C1 segment of cervical spinal cord (tissue), 14 donors: ENCODE results near the gene SUGP2.

Source experiments
- DNase-seq, 14 donors: peaks; one replicate each; lab custom pipeline; 2025; lab: John Stamatoyannopoulos, UW

SUGP2 gene

DNA sequence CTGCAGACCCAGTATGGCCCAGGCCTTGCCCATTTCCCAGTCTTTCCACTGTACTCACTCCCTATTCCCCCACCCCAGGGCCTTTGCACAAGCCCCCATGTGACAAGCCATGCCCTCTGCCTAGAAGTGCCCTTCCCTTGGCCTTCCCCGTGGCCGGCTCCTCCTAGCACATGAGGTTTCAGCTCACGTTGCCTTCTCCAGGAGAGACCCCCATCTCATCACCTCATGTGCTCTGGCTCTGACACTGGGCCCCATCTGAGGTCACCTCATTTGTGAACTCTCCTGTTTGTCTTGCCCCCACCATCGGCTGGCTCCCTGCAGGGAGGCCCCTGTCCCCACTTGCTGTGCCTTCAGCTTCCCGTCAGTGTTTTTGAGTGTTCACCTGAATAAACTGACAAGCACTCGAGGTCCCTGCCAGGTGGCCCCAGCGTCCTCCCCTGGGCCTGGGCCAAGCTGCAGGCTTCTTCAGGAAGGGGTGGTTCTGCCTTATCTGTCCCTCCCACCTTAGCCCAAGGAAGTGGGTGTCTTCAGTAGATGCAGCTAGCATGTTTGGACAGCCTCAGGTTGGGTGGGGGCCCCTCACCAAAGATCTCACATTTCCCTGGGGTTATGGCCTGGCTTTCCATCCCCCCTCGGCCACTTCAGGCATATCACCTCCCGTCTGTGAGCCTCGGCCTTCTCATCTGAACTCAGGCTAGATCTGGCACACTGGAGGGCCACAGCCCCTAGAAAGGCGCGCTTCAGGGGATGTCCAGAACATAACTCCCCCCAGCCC lies 26.7 kb upstream of the SUGP2 start:
- no peak for DNase-seq

DNA sequence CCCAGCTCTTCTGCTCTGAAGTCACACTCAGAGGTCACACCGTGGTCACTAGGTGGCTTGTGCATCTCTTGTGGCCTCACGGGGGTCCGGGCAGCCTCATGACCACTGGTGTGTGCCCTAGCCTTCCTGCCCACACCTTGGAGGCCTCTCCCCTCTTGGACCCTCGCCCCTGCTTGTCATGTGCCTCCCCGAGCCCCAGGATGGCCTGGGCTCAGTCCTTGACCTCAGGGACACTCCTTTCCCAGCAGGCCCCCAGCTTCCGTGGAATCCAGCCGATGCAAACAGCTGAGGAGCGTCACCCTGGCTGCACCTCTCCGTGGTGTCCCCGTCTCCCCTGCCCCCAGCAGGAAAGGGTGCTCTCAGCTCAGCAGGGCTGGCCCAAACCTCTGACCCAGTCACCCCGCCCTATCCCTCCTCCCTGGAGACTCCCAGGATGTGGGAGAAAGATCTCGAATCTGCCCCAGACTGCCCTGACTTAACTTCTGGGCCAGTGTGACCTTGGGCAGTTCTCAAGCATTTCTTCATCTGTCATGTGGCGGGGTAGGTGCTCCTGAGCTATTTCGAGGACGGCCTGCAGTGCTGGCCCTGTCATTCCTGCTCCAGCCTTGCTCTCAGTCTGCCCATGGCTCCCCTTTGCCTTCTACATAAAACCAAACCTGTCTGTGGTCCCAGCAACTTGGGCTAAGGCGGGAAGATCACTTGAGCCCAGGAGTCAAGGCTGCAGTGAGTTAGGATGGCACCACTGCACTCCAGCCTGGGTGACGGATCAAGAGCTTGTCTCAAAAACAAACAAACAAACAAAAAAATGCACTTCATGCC lies 25.9 kb upstream of the SUGP2 start:
- no peak for DNase-seq

DNA sequence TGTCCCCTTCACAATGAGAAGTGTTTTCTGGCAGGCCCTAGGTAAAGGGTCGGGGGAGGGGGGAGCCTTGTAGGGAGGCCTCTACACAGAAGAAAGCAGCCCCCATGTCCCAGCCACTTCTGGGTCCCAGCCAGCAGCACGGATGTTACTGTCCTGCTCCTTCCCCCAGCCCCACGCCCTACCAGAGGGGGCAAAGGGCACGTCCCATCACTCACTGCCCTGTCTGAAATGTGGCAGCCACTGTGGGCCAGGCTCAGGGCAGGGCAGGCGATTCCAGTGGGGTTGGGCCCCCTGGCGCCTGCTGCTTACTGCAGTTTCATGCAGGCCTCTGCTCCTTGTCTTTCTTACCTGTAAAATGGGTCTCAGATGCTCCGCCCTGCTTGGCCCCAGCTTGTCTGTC lies 24.4 kb upstream of the SUGP2 start:
- DNase-seq = no peak

DNA sequence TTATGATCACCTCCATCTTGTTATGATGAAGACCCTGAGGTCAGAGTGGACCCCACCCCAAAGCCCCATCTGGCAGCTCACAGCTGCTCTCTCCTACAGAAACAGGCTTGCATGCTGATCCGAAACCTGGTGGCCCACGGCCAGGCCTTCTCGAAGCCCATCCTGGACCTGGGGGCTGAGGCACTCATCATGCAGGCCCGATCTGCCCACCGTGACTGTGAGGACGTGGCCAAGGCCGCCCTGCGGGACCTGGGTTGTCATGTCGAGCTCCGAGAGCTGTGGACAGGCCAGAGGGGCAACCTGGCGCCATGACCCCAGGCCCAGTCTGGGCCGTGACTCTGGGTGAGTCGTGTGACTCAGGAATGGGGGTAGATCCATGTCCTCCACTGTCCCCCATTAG lies 24.0 kb upstream of the SUGP2 start:
- no peak for DNase-seq

DNA sequence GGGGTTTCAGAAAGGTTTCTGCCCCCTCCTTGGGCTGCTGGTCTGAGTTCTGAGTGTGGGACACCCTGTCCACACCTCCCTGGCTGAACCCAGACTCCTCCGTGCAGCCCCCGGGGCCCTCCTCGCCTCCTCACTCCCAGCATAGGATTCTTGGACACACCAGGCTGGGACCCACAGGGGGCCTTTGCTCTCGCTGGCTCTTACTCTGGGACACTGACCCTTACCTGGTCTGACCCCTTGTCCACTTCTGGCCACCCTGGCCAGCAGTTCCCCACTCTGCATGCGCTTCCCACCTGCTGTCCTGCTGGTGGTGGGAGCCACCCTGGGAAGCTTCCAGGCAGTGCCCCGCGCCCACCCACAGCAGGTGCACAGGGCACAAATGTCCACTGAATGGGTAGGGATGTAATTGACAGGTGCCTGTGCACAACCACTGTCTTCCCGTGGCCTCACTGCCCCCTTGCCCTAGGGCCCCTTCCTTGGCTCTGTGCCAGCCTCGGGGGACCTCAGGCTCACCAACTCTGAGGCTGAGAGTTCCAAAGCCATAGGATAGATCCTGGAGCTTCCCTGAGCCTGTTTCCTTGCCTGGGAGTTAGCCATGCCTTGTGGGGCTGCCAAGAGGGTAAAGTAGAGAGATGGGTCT lies 23.4 kb upstream of the SUGP2 start:
- no peak for DNase-seq

DNA sequence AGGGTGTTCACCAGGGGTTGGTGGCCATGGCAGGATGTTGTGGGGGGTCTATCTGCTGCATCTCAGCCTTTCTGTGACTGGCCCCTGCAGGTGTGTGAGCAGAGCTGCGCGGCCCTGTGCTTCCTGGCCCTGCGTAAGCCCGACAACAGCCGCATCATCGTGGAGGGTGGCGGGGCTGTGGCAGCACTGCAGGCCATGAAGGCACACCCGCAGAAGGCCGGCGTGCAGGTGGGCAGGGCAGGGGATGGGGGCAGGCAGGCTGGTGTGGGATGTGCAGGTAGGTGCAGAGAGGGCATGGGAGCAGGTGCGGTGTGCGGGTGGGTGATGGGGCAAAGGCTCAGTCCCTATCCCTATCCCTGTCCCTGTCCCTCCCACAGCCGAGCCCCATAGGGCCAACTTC lies 22.4 kb upstream of the SUGP2 start:
- DNase-seq = no peak

DNA sequence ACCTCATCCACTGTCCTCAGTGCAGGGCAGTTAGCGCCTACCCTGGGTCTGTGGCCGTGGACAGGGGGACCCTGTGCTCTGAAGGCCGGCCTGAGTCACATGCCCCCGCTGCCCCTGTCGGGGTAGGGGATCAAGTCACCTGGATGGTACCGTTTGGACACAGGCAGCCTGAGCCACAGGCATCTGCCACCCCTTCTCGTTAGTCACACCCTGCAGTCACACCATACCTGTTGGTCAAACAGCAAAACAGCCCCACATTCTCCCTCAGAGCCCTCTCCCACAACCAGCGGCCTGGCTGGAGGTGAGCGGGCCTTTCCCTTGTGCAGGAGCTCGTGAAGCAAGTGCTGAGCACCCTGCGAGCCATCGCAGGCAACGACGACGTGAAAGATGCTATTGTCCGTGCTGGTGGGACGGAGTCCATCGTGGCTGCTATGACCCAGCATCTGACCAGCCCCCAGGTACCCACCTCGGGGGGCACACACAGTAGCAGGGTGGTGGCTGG lies 21.7 kb upstream of the SUGP2 start:
- no peak for DNase-seq

DNA sequence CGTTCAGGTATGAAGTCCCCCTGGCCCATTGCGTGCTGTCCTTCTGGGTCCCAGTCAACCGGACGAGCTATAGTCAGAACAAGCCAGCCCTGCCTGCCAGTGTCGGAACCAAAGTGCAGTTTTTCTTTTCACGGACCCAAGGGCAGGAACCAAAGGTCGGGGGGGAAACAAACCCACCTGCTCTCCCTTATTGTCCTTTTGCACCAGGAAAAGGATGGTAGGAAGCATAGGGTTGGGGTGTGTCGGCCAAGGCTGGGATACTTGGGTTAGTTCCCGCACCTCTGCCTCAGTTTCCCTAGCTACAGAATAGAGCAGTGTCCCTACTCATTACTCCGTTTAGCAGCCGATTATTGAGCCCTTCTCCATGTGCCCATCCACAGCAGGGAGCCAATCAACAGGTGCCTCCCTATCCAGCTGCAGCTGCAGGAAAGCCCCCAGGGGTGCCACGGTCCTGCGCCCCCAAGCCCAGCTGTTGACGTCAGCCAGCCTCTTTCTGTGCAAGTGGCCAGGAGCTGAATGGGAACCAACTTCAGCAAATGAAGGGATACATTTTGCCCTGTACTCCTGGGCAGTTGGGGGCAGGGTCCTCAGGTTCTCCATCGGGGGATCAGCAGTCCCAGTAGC lies 21.1 kb upstream of the SUGP2 start:
- DNase-seq = no peak

DNA sequence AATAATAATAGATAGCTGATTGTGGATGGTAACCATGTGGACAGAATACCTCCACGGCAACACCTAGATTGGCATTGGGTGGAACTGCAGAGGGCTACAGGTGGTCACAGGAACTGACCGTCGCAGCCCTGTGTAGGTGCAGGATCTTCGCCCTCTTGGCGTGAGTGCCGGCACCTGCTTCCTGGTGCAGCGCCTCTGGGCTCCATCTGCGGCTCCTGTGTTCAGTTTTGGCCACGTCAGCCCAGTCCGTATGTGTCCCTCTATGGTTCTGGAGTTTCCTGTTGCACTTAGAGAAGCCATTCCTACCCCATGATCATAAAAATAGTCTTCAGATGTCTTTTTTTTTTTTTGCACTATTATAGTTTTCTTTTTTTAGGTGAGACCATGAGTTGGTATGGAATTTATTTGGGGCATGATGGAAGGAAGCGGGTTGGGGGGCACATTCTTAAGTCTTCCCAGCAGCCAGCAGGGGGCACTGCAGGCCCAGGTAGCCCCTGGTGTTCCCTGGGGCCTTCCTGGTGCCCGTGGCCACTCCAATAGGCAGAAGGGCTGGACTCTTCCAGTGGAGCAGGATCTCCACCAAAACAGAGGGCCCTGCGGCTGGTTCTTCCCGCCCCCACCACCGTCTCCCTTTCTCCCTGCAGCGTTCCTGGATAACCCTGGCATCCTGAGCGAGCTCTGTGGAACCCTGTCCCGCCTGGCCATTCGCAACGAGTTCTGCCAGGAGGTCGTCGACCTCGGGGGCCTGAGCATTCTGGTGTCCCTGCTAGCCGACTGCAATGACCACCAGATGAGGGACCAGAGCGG lies 20.4 kb upstream of the SUGP2 start:
- peak in 4 of 14 donors; percentile 0 to 43 (median 21) for DNase-seq

DNA sequence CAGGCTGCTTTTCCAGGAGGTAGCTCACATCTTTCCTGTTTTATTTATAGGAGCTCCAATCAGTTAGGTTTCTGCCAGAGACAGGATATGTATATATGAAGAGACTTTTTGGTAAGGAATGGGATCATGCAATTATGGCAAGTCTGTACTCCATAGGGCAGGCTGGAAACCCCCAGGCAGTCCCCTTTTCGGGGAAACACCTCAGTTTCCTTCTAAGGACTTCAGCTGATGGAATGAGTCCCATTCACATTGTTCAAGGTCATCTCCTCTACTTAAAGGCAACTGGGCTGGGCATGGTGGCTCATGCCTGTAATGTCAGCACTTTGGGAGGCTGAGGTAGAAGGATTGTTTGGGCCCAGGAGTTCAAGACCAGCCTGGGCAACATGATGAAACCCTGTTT lies 19.6 kb upstream of the SUGP2 start:
- no peak for DNase-seq

DNA sequence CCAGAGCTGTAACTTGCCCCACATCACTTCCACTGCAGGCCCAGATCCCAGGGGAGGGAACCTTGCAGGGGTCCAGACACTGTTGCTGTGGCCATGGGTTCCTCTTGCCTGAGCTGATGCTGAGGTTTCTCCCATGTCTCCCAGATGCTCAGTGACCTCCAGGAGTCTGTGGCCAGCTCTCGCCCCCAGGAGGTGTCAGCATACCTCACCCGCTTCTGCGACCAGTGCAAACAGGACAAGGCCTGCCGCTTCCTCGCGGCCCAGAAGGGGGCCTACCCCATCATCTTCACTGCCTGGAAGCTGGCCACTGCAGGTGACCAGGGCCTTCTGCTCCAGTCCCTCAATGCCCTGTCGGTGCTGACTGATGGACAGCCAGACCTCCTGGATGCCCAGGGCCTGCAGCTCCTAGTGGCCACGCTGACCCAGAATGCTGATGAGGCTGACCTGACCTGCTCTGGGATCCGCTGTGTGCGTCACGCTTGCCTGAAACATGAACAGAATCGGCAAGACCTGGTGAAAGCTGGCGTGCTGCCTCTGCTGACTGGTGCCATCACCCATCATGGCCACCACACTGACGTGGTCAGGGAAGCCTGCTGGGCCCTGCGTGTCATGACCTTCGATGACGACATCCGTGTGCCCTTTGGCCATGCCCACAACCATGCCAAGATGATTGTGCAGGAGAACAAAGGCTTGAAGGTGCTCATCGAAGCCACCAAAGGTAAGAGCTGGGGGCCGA lies 18.3 kb upstream of the SUGP2 start:
- no peak for DNase-seq

DNA sequence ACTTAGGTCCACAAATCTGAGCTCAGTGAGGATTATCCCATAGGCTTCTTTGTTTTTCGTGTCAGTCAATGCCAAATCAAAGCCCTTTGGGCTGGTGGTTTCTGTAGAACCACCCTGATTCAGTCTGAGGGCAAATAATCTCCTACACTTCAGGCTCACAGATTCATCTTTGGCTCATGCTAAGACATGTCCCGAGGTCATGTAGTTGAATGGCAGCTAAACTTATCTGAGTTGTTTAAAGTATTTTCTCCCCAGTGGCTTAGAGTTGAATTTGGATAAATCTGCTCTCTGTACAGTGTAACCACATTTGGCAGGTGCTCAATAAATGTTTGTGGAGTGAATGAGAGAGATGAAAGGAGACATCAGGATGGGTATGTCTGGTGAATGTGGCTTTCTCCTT lies 17.4 kb upstream of the SUGP2 start:
- no peak for DNase-seq

DNA sequence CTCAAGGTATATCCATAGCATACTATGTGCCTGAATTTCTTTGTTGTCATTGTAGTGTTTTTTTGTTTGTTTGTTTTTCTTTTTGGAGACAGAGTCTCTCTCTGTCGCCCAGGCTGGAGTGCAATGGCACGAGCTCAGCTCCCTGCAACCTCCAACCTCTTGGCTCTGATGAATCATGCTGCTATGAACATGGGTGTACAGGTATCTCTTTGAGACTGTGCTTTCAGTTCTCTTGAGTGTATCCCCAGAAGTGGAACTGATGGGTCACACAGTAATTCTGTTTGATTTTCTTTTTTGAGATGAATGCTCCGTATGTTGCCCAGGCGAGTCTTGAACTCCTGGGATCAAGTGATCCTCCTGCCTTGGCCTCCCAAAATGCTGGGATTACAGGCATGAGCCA lies 16.8 kb upstream of the SUGP2 start:
- DNase-seq = no peak

DNA sequence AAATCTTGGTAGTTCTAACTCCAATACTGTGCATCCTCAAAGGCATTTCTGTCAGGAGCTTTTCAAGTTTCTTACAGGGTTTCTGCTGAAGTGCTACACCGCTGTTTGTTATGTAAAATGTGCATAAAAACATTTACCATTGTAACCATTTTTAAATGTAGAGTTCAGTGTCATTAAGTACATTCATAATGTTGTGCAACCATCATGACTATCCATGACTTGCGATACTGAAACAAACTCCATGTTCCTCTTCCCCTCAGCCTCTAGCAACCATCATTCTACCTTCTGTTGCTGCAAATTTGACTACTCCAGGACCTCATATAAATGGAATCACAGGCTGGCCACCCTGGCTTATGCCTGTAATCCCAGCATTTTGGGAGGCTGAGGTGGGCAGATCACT lies 16.1 kb upstream of the SUGP2 start:
- DNase-seq = no peak

DNA sequence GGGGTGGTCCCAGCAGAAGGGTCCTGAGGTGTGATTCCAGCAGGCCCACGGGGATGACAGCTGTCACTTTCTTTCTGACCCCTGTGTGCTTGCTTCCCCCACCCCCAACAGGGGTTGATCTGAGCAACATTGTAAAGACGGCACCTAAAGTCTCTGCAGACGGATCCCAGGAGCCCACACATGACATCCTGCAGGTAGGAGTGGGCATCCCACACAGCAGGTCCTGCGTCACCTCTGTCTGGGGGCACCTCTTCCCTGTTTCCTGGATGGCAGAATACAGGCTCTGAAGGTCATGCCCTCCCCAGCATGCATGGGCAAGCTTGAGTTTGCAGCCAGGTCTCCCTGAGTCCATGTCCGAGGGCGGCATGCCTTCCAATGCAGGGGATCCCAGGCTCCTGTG lies 10.6 kb upstream of the SUGP2 start:
- DNase-seq = no peak

DNA sequence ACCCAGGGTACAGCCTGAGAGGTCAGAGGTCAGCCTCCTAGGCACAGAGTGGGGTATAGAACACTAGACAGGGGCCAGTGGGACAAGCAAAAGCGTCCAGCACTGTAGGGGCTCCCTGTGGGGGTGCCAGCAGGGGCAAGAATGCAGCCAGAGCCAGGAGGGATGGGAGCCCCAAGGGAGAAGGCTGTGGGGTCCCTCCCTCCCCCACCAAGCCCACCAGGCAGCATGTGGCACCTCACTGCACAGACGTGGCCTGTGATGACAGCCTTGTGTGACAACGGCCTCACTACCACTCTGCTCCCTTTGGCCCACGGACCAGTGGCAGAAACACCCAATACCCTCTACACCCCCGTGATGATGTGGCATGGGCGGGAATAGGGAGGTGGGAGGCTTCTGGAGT lies 10.2 kb upstream of the SUGP2 start:
- DNase-seq = no peak

DNA sequence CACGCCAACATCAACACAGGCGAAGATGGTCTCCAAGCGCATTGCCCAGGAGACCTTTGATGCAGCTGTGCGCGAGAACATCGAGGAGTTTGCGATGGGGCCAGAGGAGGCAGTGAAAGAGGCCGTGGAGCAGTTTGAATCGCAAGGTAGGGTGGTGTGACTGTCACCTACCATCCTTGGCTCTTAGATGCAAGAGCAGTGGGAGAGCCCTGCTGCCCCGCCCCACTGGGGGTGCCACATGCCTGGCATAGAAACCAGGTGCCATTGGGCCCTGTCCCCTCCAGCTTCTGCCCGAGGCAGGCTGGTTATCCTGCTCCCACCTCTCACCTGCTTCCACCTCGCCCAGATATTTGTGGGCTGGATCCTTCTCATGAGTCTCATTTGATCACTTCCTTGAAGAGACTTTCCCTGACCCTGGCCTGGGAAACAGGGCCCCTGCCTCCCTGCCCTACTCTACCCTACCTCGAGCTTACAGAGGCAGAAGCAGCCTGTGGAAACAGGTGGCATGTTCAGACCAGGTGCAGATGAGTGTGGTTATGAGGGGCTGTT lies 9.5 kb upstream of the SUGP2 start:
- DNase-seq = no peak

DNA sequence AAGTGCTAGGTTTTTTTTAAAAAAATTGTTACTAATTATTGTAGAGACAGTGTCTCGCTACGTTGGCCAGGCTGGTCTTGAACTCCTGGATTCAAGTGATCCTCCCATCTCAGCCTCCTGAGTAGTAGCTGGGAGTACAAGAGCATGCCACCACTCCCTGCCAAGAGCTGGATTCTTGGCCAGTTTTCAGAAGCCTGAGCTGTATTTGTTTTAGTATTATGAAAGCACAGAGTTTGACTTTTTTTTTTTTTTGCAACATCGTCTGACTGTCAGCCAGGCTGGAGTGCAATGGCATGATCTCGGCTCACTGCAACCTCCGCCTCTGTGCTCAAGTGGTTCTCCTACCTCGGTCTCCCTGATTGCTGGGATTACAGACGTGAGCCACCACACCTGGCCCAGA lies 7.1 kb upstream of the SUGP2 start:
- no peak for DNase-seq

DNA sequence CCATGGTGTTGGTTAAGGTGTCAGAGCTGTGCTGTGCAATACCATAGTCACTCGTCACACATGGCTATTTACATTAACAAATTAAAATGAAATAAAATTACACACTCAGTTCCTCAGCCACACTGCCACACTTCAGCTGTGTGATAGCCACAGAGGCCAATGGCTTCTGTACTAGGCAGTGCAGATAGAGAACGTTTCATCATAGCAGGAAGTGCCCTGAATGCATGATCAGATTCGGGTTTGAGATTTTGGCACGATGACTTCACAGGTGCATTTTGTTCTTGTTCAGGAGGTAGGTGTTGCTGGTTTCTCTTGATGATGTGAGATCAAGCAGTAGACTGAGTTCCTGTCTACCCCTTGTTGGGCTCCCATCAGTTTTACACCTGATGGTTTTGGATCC lies 6.6 kb upstream of the SUGP2 start:
- DNase-seq = no peak

DNA sequence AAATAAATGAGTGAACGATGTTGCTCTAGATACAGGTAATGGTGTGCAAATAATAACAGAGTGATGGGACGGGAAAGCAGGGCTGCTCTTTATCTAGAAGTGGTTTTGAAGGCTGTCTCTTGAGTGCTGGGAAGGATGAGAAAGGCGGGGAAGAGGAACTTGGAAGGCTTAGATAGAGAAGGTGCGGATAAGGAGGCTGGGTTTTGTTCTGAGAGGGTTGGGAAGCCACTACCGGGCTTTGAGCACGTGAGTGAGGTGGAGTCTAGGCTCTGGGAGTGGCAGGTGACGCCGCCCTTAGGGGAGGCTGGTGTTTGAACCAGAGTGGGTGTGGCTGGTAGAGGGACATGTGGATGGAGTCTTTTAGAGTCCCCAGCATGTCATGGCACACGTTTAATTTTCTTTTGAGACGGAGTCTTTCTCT lies 897 bp upstream of the SUGP2 start:
- DNase-seq = peak in 3 of 14 donors; percentile 33 to 46 (median 37)
